ENCODE results near the gene PTAFR.
A peak's percentile ranks its signal among the peaks of the same experiment; 100 is the strongest.

Gene PTAFR, protein sequence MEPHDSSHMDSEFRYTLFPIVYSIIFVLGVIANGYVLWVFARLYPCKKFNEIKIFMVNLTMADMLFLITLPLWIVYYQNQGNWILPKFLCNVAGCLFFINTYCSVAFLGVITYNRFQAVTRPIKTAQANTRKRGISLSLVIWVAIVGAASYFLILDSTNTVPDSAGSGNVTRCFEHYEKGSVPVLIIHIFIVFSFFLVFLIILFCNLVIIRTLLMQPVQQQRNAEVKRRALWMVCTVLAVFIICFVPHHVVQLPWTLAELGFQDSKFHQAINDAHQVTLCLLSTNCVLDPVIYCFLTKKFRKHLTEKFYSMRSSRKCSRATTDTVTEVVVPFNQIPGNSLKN

DNA sequence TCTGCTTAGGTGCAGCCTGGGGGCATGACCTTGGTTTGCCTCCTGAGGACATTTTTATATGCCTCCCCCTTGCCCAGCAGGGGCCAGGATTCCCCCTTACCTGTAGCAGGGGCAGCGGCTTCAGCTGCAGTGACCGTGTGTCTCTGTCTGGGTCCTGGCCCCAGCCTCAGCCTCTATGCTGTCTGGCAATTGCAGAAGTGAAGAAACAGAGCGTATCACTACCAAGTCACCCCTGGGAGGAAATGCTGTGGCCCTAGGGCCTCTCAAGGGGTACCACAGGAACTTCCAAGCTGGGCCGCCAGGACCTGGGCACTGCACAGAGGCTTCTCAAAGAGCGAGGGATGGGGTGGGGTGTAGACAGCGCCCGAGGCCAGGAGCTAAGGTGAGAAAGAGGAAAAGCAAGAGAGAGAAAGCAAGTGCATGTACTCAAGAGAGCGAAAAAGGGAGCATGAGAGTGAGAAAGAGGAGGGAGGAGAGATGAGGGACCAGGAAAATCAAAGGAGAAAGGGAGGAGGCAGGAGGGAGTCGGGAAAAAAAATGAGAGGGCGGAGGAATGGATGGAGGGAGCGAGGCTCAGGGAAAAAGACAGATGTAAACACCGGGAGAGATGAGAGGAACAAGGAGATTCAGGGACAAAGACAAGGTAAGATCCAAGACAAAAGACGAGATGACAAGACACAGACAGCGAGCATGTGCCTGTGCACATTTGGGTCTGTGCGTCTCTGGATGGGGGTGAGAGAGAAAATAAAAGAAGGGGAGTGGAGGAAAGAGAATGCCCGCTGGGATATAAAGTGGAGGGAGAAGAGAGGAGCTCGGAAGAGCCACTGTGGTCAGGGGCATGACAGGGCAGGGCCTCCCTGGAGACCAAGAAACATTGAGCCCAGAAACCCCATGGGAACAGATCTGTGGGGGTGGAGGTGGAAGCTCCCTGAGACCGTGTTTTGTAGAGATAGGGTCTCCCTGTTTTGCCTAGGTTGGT is at the start of gene PTAFR:
PTAFR (minus strand) TSS at position 199 of the 979 bp plus-strand sequence. CDS start 25,669 bp downstream, outside the sequence.
- DNase-seq = no peak

GRCh38 chr1:28213315-28213714 is 36.8 kb upstream of the PTAFR start:
- DNase-seq = no peak

DNA sequence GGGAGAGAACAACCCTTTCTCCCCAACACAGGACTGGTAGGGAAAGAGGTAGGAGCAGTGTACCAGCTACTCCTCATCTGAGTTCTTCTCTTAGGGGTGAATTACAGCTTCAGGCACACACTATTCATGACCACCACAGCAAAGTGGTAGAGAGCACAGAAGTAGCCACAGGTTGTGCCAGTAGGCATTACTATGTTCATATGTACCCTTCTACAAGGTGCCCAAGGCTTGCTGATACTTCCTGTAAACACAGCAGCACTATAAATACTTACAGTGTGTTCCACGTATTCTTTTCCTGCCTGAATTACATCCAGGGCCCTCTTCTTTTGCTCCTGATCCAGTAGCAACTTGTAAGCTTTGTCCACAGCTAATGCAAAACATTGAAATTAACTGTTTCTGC is 33.2 kb upstream of the PTAFR start:
- DNase-seq = no peak

GRCh38 chr1:28208818-28209441 is 32.4 kb upstream of the PTAFR start:
- DNase-seq = peak in 1 of 2 experiments; percentile 36

GRCh38 chr1:28205243-28205642 is 28.8 kb upstream of the PTAFR start:
- DNase-seq = no peak

DNA sequence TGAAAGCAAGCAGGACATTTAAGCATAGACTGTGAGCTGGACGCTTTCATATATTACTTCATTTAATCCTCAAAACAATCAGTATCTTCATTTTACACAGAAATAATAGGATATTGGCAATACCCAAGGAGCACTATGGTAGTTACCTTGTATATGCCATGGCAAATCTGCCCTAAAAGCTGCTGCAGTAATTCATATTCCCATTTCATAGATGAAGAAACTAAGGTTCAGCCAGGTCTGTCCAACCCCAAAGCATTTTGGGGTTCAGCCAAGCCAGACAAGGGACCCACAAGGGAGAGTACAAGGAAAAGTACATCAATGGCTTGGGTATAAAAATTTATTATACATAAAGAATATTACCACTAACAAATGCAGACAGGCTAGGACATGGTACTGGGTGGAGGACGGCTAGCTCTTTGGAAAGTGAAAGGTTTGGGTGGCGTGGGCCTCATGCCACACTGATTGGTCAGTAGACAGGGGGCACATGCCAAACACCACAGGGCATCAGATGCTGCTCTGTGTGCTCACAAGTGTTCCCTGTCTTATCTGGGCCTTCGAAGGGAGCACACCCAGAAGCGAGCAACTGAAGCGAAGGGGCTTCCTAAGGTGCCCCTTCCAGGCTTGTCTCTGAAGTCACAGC is 23.9 kb upstream of the PTAFR start:
- no peak for DNase-seq

DNA sequence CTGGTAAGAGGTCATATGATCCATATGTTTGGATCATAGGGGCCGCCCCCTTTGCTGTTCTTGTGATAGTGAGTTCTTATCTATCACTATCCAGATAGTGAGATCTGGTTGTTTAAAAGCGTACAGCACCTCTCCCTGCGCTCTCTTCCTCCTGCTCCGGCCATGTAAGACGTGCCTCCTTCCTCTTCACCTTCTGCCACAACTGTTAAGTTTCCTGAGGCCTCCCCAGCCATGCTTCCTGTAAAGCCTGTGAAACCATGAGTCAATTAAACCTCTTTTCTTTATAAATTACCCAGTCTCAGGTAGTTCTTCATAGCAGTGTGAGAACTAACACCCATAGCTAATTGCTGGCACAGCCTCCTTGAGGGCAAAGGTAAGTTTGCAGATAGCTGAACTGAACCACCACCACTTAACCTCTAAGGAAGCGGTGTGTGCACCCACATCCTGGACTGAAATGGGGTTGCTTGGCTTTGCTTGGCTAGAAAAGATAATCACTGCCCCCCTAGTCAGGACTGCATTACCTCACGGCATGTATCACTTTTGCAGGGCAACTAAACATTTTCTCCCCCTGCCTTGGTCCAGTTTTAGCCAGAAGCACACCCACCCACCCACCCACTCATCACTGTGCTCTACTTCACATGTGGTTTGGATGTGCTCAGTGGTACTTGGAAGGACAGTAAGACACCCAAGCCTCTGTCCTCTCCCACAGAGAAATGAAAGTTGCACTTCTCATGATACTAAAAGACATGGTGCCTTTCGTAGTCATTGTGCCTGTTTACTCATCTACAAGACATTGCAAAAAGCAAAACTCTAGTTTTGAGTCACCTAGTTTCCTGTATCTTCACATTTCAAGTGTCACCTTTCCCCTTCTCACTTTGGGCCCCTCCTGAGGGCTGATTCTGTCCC is 23.1 kb upstream of the PTAFR start:
- no peak for DNase-seq

DNA sequence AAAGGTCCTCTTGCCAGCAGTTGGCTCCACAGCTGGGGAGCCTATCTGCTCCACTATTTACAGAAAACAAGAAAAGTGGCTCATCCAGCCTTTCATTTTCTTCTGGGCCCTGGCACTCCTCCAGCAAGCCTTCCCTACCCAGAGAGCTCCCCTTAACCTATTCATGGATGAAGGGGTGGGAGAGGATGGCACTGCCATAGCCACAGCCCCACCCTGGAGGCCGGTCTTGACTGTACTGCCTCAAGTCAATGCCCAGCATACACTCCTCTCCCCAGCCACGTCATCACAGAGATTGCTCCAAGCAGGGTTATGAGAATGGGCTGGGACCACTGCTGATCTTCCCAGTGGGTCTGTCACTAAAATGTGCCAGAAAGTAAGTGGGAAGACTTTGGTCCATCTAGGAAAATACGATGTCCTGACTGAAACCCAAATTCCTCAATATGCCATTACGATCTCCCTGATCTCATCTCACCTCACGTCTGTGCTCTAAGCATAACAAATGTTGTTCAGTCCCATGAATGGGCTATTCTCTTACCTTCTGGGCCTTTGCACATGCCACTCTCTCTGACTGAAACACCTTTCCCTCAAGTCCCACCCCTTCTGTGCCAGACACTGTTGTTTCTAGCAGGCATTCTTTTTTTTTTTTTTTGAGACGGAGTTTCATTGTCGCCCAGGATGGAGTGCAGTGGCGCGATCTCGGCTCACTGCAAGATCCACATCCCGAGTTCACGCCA is 21.4 kb upstream of the PTAFR start:
- no peak for DNase-seq

DNA sequence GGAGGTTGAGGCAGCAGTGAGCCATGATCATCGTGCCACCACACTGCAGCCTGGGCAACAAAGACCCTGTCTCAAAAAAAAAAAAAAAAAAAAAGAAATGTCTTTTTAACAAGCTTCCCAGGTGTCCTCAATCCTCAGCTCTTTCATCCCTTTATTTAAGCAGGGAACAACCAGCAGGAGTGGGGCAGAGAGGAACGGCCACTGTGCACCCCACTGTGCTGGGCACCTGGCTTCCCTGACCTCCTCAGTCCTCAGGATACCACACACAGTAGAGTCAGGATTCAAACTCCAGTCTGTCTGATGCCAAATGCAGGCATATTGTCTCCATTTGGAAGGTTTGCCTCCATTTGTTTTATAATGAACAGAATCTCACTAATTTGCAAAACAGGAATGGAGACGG is 19.8 kb upstream of the PTAFR start:
- no peak for DNase-seq

DNA sequence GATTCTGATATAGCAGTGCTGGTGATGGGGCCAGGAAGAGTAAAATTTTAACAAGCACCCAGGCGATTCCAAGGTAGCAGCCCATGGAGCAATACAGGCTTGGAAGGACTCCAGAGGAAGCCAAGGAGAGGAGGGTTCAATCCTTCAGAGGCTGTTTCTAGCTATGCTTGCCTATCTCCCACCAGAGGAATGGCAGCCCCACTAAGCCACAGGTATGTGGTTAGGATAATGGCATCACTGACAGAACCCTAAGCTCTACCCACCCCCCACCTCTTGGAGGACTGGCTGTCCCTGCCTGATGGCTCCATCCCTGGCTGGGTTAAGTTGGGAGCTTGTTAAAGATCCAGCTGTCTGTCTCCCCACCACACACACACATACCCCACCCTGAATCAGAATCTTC is 19.3 kb upstream of the PTAFR start:
- no peak for DNase-seq

- no peak for DNase-seq
These were observed 18.0 kb upstream of the PTAFR start for GRCh38 chr1:28194326-28195035.

DNA sequence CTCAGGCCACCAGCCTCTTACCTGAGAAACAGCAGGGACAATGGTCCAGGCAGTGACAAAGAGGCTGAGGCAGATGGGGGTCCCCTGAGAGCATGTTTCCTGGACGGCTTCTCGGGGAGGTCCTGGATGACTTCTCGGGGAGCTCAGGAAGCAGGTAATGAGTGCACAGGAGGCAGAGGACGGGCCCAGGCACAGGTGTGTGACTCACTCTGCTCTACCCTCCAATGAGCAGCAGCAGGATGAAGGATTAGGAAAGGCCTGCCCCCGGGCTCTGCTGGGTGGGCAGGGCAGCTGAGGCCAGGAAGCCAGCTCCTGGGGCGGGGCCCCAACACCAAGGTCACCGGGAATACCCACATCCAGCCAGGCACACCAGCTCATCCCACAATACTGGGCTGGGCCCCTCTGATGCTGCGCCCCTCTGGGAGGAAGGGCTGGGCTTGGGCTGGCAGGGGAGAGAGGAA is 17.2 kb upstream of the PTAFR start:
- no peak for DNase-seq

DNA sequence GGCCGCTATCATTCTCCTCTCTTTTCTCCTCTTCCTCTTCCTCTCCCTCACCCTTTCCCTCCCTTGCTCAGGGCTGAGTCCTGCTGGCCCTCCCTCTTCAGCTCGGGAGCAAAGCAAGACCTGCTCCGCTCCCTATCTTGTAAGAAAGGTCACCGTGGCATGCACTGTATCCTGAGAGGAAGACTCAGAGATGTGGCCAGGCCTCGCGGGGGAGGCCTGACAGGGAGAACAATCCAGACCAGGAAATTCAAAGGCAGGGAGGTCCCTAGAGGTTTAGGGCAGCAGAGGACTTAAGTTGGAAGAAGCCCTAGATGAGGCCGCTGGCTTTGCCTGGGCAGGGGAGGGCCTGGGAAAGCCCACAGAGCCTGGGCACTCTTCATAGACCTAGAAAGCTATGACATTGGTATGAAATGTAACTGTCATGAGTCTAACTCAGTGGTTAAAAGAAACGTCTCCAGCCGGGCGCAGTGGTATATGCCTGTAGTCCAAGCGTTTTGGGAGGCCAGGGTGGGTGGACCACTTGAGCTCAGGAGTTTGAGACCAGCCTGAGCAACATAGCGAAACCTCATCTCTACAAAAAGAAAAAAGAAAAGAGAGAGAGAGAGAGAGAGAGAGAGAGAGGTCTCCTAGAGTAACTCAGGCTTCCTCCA is 14.6 kb upstream of the PTAFR start:
- no peak for DNase-seq

- DNase-seq = no peak
These were observed 14.0 kb upstream of the PTAFR start for GRCh38 chr1:28190337-28190979.

- no peak for DNase-seq
These were observed 8.6 kb upstream of the PTAFR start for GRCh38 chr1:28185071-28185470.

GRCh38 chr1:28180306-28181305 is 4.1 kb upstream of the PTAFR start:
- DNase-seq = no peak

DNA sequence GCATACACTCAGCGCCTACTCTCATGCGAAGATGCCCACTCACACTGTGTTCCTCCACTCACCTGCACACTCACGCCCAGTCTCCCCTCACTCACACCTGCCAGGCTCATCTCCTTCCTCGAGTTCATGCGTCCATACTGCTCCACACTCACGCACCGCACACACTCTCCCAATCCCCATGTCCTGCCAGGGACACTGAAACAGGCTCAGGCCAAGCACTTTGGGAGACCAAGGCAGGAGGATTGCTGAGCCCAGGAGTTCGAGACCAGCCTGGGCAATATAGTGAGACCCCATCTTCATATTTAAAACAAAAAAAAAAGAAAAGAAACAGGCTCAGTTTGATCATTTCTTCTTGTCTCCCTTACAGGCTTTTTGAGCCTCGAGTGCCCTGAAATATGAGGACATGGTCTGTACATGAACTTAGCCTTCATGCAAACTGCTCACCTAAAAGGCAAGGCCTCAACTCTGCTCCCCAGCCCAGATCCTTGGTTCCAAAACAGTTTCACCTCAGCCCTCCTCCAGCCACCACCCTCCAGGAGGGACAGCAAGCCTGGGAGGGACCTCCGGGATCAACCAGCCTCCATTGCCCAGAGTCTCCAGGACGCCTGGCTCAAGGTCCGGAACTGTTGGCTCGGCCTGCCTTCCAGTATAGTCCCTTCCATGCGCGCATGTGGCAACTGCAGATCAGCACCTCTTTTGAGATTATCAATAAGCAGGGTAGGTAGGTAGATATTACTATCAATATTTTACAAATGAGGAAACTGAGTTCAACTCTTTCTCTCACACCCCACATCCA is 2.4 kb upstream of the PTAFR start:
- no peak for DNase-seq
